ENCODE data around the gene SOS1. TPM values are rescaled to one million over a fixed set of nuclear protein-coding genes. Genes with fewer than 3 reads are reported as not detected.
A peak's percentile ranks its signal among the peaks of the same experiment; 100 is the strongest.

SOS1 gene
- total and polyA plus RNA-seq, 2 of the 13 experiments (the other 11 are each of a cell fraction or from before 2014, with no cell fraction given): 20.8 to 60.4 TPM

GRCh38 chr2:39115556-39115955, 5.3 kb downstream of the SOS1 start:
- Histone ChIP-seq H3K4me1 (ENCODE audit: insufficient read depth, low read length) (peaks cover 36% of the 10 kb centered on the region), H3K9ac (ENCODE audit: insufficient read depth, low read depth, low read length) (no peak overlapping the region), H3K79me2 (ENCODE audit: insufficient read depth, low read length) (peaks cover 90% of the 10 kb centered on the region), H3K4me3 (replicated peaks in 1 of 3; ENCODE audit: insufficient read depth in 1 of 3, low read depth in 2 of 3, low read length in 3 of 3) (no peak overlapping the region), H3K36me3 (replicated peaks in 1 of 2; ENCODE audit: control insufficient read depth in 1 of 2, insufficient read depth in 2 of 2, low read length in 2 of 2) (peaks cover 11 to 47% of the 10 kb centered on the region in 2 experiments), H2AFZ (ENCODE audit: low read length) (no peak overlapping the region), H4K20me1 (ENCODE audit: insufficient read depth, low read length) (peaks cover 67% of the 10 kb centered on the region), H3K9me3 (ENCODE audit: low read length) (no peaks in the 10 kb centered on the region), H3K4me2 (ENCODE audit: low read depth, low read length) (no peak overlapping the region), H3K27ac (ENCODE audit: extremely low read length, insufficient read depth, low read length) (no peak overlapping the region), H3K27me3 (ENCODE audit: control insufficient read depth in 1 of 2, insufficient read depth in 2 of 2, low read length in 2 of 2) (no peaks in the 10 kb centered on the region; a peak in 1 of 5 replicates)
- ChIA-PET POLR2A (no interaction called here), CTCF (ENCODE audit: low intra/inter-chr PET ratio, low total read pairs) (no interaction called here)
- FAIRE-seq (no peak), ATAC-seq (no peak), DNase-seq (ENCODE audit: low spot score) (no peak)
- 98% methylated on average over 1 of the region's 1 CpG for WGBS (ENCODE audit: low lambda C conversion rate)
- in situ Hi-C loops (cut with HindIII; ENCODE audit: extremely low pct_ligation_motif_present, low pct_unique_long_range_greater_than_20kb) (loop anchor here (5.0 to 10.0 kb wide), 2 partner anchors 51 to 112 kb away; no protein-coding TSS in a partner anchor), intact Hi-C loops (cut with micrococcal nuclease; ENCODE audit: unreplicated experiment) (no loop called here)
- no TSS peak for BruUV-seq (replicated peaks)
- no peak for TF ChIP-seq DDIT3 (CRISPR knock-in tag; IDR thresholded peaks at IDR 0.05)
- TF ChIP-seq ZNF205 (CRISPR knock-in tag; IDR thresholded peaks at IDR 0.05): no peak
- TF ChIP-seq ZNF460 (CRISPR knock-in tag; IDR thresholded peaks at IDR 0.05; ENCODE audit: borderline replicate concordance): peak; percentile 22; the same call in 1 of the 2 replicates

GRCh38 chr2:39114771-39115170, 6.1 kb downstream of the SOS1 start:
- Histone ChIP-seq H3K4me1 (ENCODE audit: insufficient read depth, low read length) (peaks cover 36% of the 10 kb centered on the region), H3K9me3 (ENCODE audit: low read length) (no peaks in the 10 kb centered on the region), H3K27me3 (ENCODE audit: control insufficient read depth in 1 of 2, insufficient read depth in 2 of 2, low read length in 2 of 2) (no peaks in the 10 kb centered on the region; a peak in 1 of 5 replicates), H3K79me2 (ENCODE audit: insufficient read depth, low read length) (peaks cover 94% of the 10 kb centered on the region), H3K4me3 (replicated peaks in 1 of 3; ENCODE audit: insufficient read depth in 1 of 3, low read depth in 2 of 3, low read length in 3 of 3) (no peak overlapping the region), H3K9ac (ENCODE audit: insufficient read depth, low read depth, low read length) (no peak overlapping the region), H3K4me2 (ENCODE audit: low read depth, low read length) (no peak overlapping the region), H3K36me3 (replicated peaks in 1 of 2; ENCODE audit: control insufficient read depth in 1 of 2, insufficient read depth in 2 of 2, low read length in 2 of 2) (peaks cover 11 to 54% of the 10 kb centered on the region in 2 experiments), H3K27ac (ENCODE audit: extremely low read length, insufficient read depth, low read length) (no peak overlapping the region), H4K20me1 (ENCODE audit: insufficient read depth, low read length) (peaks cover 69% of the 10 kb centered on the region), H2AFZ (ENCODE audit: low read length) (no peak overlapping the region)
- in situ Hi-C loops (cut with HindIII; ENCODE audit: extremely low pct_ligation_motif_present, low pct_unique_long_range_greater_than_20kb) (loop anchor here (5.0 to 10.0 kb wide), 2 partner anchors 50 to 113 kb away; no protein-coding TSS in a partner anchor), intact Hi-C loops (cut with micrococcal nuclease; ENCODE audit: unreplicated experiment) (no loop called here)
- 99% methylated on average over 3 of the region's 3 CpGs for WGBS (ENCODE audit: low lambda C conversion rate)
- no peak for DNase-seq (ENCODE audit: low spot score)
- no TSS peak for BruUV-seq (replicated peaks)
- TF ChIP-seq ZNF552 (CRISPR knock-in tag; IDR thresholded peaks at IDR 0.05; ENCODE audit: borderline replicate concordance): no peak
- 0 out of 2 replicates have a peak, but pooled peaks have one; percentile 12 for TF ChIP-seq ZNF121 (CRISPR knock-in tag; IDR thresholded peaks at IDR 0.05)
- no peak for TF ChIP-seq JUNB (CRISPR knock-in tag; IDR thresholded peaks at IDR 0.05; ENCODE audit: borderline replicate concordance)
- ChIA-PET POLR2A (no interaction called here), CTCF (ENCODE audit: low intra/inter-chr PET ratio, low total read pairs) (no interaction called here)
- FAIRE-seq: no peak
- no peak for ATAC-seq

Data from HepG2 (cell line).